ENCODE measurements around the gene RFX4. TPM values are rescaled to one million over a fixed set of nuclear protein-coding genes. Genes with fewer than 3 reads are reported as not detected.

The RFX4 gene
- total and polyA plus RNA-seq, 2 donors (not counting 3 experiments of a cell fraction or from before 2014, with no cell fraction given) = not detected

DNA sequence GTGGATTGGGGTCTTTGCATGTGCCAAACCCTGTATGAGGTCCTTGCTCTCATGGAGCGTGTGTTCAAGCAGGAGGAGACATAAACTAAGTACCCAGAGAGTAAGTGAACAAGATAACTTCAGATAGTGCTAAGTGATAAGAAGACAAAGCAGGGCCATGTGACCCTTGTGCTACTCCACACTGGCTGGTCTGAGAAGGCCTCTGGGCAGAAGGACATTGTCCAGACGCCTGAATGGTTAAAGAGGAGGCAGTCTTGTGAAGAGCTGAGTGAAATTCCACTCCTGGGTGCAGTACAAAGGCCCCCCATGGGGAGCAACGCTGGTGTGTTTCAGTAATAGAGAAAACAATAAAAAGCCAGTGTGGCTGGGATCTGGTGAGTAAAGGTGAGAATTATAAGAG, 98.4 kb downstream of the RFX4 start:
- H3K4me1 ChIP-seq (ENCODE audit: control insufficient read depth, extremely low read depth, insufficient read depth, low read length) = no peaks in the 10 kb centered on the region
- no peaks in the 10 kb centered on the region for H3K79me2 ChIP-seq (ENCODE audit: control insufficient read depth, insufficient read depth, low read length)
- POLR2A ChIA-PET = no interaction called here
- dilution Hi-C loops (cut with MboI; ENCODE audit: extremely low pct_ligation_motif_present, low sequenced_read_pairs) = no loop called here
- H3K9ac ChIP-seq (replicated peaks; ENCODE audit: extremely low read depth, insufficient read depth, low read length) = no peak overlapping the region
- H3K4me2 ChIP-seq (ENCODE audit: insufficient read depth, low read length) = no peak overlapping the region
- FAIRE-seq = no peak
- CTCF ChIA-PET = no interaction called here
- BruUV-seq (replicated peaks) = no TSS peak
- H3K27ac ChIP-seq (ENCODE audit: insufficient read depth, low read depth, low read length) = no peak overlapping the region
- H3K4me3 ChIP-seq (replicated peaks in 1 of 3; ENCODE audit: insufficient read depth in 1 of 3, low read depth in 1 of 3, low read length in 3 of 3) = no peak overlapping the region
- H4K20me1 ChIP-seq (replicated peaks; ENCODE audit: control insufficient read depth, extremely low read depth, insufficient read depth, low read length) = no peaks in the 10 kb centered on the region
- no peak for TF ChIP-seq EZH2 (IDR thresholded peaks at IDR 0.05; ENCODE audit: borderline replicate concordance, low read depth, low read length, severe bottlenecking)
- TF ChIP-seq GATA2 (IDR thresholded peaks at IDR 0.05; ENCODE audit: insufficient read depth, insufficient read length, low read depth, low read length) = no peak
- TF ChIP-seq, protein P1, sequence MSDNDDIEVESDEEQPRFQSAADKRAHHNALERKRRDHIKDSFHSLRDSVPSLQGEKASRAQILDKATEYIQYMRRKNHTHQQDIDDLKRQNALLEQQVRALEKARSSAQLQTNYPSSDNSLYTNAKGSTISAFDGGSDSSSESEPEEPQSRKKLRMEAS (IDR thresholded peaks at IDR 0.05; ENCODE audit: insufficient read depth, insufficient read length) = no peak
- TF ChIP-seq POLR2AphosphoS5 (IDR thresholded peaks at IDR 0.05; ENCODE audit: insufficient read depth, low read depth, low read length) = no peak
- TF ChIP-seq, protein P2, sequence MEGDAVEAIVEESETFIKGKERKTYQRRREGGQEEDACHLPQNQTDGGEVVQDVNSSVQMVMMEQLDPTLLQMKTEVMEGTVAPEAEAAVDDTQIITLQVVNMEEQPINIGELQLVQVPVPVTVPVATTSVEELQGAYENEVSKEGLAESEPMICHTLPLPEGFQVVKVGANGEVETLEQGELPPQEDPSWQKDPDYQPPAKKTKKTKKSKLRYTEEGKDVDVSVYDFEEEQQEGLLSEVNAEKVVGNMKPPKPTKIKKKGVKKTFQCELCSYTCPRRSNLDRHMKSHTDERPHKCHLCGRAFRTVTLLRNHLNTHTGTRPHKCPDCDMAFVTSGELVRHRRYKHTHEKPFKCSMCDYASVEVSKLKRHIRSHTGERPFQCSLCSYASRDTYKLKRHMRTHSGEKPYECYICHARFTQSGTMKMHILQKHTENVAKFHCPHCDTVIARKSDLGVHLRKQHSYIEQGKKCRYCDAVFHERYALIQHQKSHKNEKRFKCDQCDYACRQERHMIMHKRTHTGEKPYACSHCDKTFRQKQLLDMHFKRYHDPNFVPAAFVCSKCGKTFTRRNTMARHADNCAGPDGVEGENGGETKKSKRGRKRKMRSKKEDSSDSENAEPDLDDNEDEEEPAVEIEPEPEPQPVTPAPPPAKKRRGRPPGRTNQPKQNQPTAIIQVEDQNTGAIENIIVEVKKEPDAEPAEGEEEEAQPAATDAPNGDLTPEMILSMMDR (IDR thresholded peaks at IDR 0.05; ENCODE audit: extremely low read depth in 1 of 2, insufficient read depth in 1 of 2, low read depth in 1 of 2, low read length in 2 of 2) = no peak
- TF ChIP-seq FOS (IDR thresholded peaks at IDR 0.05; ENCODE audit: borderline replicate concordance, insufficient read depth, low read length) = no peak
- no peak for TF ChIP-seq POLR2A (IDR thresholded peaks at IDR 0.05; ENCODE audit: low read depth, low read length)
- TF ChIP-seq MYC (IDR thresholded peaks at IDR 0.05; ENCODE audit: low read depth, low read length) = no peak
- no peak for TF ChIP-seq JUN (IDR thresholded peaks at IDR 0.05; ENCODE audit: borderline replicate concordance, insufficient read depth, insufficient read length, low read depth)
- no peaks in the 10 kb centered on the region for H3K9me3 ChIP-seq (replicated peaks; ENCODE audit: control insufficient read depth, insufficient read depth, low read length)
- DNase-seq (ENCODE audit: low read depth, low spot score) = no peak
- no peak overlapping the region for H2AFZ ChIP-seq (ENCODE audit: low read depth, low read length)
- no peaks in the 10 kb centered on the region for H3K36me3 ChIP-seq (ENCODE audit: control insufficient read depth in 2 of 2, extremely low read depth in 1 of 2, insufficient read depth in 2 of 2, low read length in 2 of 2)
- H3K9me1 ChIP-seq (replicated peaks; ENCODE audit: control insufficient read depth, extremely low read depth, insufficient read depth, low read length) = no peaks in the 10 kb centered on the region
- intact Hi-C loops (cut with micrococcal nuclease) = no loop called here
- peaks cover 0 to 2% of the 10 kb centered on the region in 2 experiments for H3K27me3 ChIP-seq (ENCODE audit: control insufficient read depth in 2 of 2, insufficient read depth in 2 of 2, low read length in 2 of 2)

Measured in endothelial cell of umbilical vein (primary cell).